Omental fat pad (tissue), 4 donors: Measurements from ENCODE around the gene RNF207. TPM values are rescaled to one million over a fixed set of nuclear protein-coding genes. Genes with fewer than 3 reads are reported as not detected.

ENCODE experiments used
- ATAC-seq: fragments of 150-250 bp; one replicate; pipeline ENCODE4 v1.9.1; 2016; ENCODE audit warnings: mild to moderate bottlenecking, moderate library complexity; ENCODE audit not compliant: low FRiP score
- DNase-seq: peaks from one replicate; pipeline ENCODE4 v3.0.0-alpha.2; 2019; ENCODE audit warnings: low spot score
- CTCF ChIP-seq, 3 donors: fragments of 450-650 bp; IDR thresholded peaks; one replicate each; pipeline ENCODE4 v1.5.1; 2016 to 2017; ENCODE audit warnings: antibody characterized with exemption in 3 of 3, mild to moderate bottlenecking in 3 of 3, moderate library complexity in 2 of 3
- total RNA-seq, 4 donors: library from RNA; depleted of rRNA; stranded (reverse); fragments of >200 nt; gene quantifications; one replicate each; pipeline ENCODE4 v1.1.0, GENCODE V29; 2016

The RNF207 gene
- total RNA-seq, 4 donors from 2014 or later, result 5.2 to 48.2 (median 9.5) TPM

GRCh38 chr1:6251233-6251632 lies 45.3 kb downstream of the RNF207 start:
- TF ChIP-seq CTCF (IDR thresholded peaks at IDR 0.05), result no peak
- no peak for ATAC-seq
- no peak for DNase-seq

DNA sequence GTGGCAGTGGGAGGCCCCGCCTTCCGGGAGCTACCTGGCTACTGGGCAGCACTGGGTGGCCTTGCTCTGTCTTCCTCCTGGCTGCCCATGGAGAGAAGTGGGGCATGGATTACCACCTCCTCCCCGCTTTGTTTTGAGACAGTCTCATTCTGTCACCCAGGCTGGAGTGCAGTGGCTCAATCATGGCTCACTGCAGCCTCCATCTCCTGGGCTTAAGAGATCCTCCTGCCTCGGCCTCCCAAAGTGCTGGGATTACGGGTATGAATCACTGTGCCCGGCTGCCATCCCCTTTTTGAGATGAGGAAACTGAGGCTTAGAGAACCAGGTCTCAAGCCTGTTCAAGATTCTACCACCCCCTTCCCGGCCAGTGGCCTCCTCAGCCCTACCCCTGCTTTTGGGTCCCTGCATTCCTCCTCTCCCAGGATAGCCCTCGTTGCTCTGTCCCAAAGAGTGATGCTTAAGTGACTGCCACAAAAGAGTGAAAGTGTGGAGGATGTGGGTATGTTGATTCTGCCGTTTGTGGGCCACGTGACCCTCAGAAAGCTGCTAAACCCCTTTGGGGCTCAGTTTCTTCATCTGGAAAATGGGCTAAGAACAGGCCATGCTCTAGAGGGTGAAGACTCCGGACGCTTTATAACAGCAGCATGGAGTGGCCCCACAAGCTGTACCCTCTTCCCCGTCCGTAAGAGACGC lies 45.9 kb downstream of the RNF207 start:
- ATAC-seq, result no peak
- DNase-seq, result no peak
- no peak for TF ChIP-seq CTCF (IDR thresholded peaks at IDR 0.05)

GRCh38 chr1:6252374-6252710 lies 46.4 kb downstream of the RNF207 start:
- no peak for ATAC-seq
- DNase-seq, result no peak
- no peak for TF ChIP-seq CTCF (IDR thresholded peaks at IDR 0.05)

GRCh38 chr1:6253380-6253779 lies 47.5 kb downstream of the RNF207 start:
- ATAC-seq, result no peak

DNA sequence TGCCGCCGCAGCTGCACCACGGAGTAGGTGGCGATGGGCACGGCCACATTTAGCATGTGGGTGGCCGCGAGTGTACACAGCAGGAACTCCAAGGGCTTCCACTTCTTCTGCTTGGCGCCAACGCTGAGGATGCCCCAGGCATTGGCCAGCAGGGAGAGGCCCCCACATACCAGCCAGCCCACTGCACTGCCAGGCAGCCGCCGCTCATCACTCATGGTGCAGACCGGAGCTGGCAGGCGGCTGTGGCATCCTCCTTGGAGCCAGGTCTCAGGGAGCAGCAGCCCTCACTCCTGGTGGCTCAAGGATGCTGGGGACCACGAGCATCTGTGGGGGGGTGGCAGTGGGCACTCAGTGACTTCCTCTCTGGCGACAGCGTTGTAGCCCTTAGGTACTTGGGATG lies 48.8 kb downstream of the RNF207 start:
- no peak for DNase-seq
- no peak for TF ChIP-seq CTCF (IDR thresholded peaks at IDR 0.05)
- no peak for ATAC-seq

More at GRCh38 chr1:6253380-6253779, 47.5 kb downstream of the RNF207 start:
- TF ChIP-seq CTCF (IDR thresholded peaks at IDR 0.05), result no peak
- no peak for DNase-seq

DNA sequence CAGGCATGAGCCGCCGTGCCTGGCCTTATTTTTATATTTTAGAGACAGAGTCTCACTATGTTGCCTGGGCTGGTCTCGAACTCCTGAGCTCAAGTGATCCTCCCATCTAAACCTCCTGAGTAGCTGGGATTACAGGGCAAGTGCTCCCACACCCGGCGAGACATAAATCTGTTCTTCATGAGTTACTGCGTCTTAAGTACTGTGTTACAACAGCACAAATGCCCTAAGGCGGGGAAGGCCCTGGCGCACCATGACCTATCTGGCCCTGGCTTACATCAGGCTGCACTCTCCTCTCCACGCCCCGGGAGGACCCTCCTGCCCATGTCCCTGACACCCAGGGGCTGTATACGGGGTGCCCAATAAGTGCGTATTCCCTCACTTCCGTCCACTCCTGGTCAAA lies 50.7 kb downstream of the RNF207 start:
- TF ChIP-seq CTCF (IDR thresholded peaks at IDR 0.05), result no peak
- ATAC-seq (no peak), DNase-seq (no peak)

- TF ChIP-seq CTCF (IDR thresholded peaks at IDR 0.05), result no peak
- DNase-seq (no peak), ATAC-seq (no peak)
Measured at GRCh38 chr1:6257541-6258069, 51.7 kb downstream of the RNF207 start.
